ENCODE measurements around the gene PABPN1L.

- TF ChIP-seq CTCF (IDR thresholded peaks at IDR 0.05) (no peak), POLR2A (IDR thresholded peaks at IDR 0.05) (no peak), POLR2AphosphoS5 (IDR thresholded peaks at IDR 0.05; ENCODE audit: insufficient read depth in 1 of 2, low read depth in 1 of 2) (no peak)
Measured at GRCh38 chr16:88913870-88914269, 47.4 kb upstream of the PABPN1L start.

Data from vagina (tissue), 2 donors.